Hematopoietic multipotent progenitor cell treated with erythropoietin and hydrocortisone succinate and interleukin-3 and kit ligand, for 15 days (in vitro differentiated cells): ENCODE results near the gene ITGA4.
"Not testable (repeated sequence)": the region's sequence is repeated elsewhere in the genome, so short reads cannot be mapped to it uniquely, and the experiment has no call there.

Experiments used
- DNase-seq: peaks from one replicate; pipeline ENCODE4 v3.0.0-alpha.2; 2015; ENCODE audit warnings: low spot score

The ITGA4 gene

DNA sequence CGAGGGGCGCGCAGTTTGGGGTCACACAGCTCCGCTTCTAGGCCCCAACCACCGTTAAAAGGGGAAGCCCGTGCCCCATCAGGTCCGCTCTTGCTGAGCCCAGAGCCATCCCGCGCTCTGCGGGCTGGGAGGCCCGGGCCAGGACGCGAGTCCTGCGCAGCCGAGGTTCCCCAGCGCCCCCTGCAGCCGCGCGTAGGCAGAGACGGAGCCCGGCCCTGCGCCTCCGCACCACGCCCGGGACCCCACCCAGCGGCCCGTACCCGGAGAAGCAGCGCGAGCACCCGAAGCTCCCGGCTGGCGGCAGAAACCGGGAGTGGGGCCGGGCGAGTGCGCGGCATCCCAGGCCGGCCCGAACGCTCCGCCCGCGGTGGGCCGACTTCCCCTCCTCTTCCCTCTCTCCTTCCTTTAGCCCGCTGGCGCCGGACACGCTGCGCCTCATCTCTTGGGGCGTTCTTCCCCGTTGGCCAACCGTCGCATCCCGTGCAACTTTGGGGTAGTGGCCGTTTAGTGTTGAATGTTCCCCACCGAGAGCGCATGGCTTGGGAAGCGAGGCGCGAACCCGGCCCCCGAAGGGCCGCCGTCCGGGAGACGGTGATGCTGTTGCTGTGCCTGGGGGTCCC lies at the start of gene ITGA4:
Gene ITGA4, plus strand, starts transcription at position 266 of the 620 bp plus-strand sequence. Its CDS starts 269 bp downstream, at position 535.
- DNase-seq, result peak; percentile 89

DNA sequence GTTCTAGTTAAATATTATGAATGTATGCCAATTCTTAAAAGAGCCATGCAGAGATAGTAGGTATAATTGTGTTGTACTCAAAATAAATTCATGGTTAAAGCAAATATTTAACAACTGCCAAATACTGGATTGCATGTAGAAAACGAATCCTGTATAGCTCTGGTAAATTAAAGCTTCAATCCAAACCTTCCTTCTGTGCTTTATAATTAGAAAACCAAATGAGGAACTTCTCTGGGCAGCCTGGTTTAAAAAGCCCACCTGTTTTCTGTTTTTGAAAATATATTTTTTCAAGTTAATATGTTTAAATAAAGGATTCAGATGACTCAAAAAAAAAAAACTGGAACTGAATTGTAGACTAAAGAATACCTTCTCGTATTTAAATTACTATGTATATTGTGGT lies 48.3 kb upstream of the ITGA4 start:
- no peak for DNase-seq

DNA sequence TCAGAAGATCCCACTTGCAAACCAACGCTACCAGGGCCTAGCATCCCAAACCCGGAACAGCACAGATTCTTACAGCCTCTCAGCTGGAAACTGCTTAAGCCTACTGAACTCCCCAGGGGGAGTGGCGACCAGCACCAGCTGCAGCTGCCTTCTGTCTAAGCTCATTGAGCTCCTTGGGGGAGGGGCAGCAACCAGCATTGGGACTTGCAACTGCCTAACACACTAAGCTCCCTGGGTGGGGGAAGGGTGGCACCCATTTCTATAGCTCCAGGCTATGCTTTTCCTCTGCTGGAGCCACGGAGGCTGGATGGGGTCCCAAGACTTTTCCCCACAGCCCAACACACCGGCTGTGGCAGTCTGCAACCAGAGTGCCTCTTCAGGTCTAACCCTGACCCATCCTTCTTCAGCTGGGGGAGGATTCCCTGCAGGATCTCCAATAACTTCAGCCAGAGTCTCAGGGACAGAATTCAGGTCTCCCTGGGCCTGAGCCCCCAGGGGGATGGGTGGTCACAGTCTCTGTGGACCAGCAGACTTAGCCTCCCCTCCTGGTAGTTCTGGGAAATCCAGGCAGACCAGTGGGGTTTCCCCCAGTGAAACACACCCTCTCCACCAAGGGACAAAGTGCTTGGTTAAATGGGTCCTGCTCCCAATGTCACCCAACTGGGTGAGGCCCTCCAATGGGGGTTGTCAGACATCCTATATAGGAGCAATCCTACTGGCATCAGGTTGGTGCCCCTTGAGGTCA lies 45.9 kb upstream of the ITGA4 start:
- no peak for DNase-seq

DNA sequence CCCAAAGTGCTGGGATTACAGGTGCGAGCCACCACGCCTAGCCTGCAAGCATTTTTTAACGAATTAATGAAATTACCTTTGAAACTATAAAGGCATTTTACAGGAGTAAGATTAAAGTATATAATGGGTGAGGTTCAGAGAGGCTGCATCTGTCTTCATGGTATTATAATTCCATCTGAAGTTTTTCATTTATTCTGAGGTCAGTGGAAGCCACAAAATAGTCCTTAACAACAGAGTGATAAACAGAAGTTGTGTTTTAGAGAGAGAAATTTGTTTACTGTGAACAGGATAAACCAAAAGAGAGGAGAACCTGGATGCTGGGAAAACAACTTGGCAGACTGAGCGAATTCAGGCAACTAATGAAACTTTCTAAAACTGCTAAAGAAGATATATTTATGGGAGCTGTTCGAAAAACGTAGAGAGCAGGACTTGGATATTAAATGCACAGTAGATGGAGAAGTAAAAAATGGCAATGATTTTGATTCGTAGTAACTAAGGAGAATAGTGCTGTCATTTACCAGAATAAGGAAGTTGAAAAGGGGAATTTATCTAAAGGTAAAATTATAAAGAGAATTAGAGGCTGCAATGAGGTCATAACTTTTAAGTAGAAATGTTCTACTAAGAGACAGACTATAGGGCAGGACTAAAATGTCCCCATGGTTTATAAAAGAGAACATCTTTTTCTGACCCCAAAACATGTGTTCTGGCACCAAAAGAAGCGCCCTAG lies 37.9 kb upstream of the ITGA4 start:
- no peak for DNase-seq

DNA sequence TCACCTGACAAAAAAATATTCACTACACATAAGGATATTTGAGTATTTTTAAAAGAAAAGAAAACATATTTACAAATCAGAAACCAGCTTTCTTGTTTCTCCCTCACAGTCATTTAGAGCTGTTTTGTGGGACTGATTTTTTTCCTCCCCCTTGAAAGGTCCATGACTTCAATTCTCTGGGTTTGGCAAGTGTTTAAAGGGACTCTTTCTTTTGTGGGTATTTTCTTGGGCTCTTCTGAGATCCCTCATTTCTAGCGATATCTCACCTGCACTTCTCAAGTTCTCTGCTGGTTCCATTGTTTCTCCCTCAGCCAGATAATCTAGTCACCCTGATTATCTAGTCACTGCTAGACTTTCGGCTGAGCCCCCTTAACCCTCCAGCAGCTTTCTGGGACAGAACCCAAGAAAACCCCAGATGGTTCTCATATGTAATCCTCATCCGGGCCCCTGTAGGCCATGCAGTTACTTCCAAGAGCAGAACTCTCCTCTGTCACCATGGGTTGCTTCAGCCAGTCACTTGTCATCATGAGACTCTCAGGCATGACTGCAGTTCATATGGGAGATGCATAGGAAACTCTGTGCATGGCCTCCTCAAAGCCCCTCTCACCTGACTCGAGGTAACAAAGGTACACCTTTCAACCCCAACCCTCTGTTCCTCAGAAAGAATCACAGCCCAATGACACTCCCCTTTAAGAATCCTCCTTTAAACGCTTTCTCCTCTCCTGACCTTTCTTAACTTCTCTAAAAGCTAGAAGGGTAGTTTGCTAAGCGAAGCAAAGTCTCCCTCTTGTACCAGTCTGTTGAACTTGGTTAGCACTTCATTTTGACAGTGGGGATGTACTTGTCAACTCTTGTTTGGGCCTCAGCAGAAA lies 36.7 kb upstream of the ITGA4 start:
- no peak for DNase-seq

DNA sequence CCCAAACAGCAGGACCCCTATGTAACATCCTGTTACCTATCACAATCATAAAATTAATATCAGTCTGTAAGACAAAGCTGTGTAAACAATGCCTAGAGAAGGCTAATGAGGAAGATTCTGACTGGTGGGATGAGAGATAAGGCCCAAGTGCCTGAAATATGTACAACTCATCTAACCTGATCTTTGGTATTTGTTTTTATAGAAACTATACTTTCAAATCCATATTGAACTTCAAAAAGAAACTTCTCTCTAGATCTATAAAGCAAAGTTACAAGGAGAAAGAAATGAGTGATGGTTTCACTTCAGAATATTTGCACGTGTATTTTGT lies 36.1 kb upstream of the ITGA4 start:
- DNase-seq, result no peak

DNA sequence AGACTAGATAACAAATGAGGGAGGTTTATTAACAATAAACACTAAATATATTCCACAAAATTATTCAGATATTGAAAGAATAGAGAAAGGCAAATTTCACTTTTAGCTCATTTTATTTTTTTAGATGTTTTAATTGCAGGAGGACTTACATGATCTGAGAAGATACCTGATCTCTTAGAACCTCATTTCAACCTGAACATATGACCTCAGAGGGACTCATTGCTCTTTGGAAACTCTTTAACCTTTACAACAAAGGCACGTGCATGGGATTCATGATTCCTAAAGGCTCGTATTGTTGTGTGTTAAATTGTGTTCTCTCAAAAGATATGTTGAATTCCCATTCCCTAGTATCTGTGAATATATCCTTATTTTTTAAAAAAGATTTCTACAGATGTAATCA lies 35.7 kb upstream of the ITGA4 start:
- DNase-seq, result no peak

DNA sequence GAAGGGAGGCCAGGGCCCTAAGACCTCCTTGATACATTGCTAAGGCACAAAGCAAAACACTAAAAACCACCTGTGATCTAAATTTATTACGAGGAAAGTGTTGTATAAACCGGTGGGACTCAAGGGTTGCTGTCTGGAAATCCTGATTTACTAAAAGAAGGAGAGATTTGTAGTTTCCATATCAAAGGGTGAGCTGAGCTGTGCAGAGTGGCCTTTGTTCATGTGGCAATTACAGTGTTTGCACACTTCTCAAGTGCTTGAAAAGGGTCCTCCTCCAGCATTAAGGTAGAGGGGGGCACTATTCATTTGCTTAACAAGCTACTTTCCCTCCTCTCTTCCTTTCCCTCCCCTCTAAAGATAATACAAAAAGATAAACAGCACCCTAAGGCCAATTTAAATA lies 30.5 kb upstream of the ITGA4 start:
- no peak for DNase-seq

DNA sequence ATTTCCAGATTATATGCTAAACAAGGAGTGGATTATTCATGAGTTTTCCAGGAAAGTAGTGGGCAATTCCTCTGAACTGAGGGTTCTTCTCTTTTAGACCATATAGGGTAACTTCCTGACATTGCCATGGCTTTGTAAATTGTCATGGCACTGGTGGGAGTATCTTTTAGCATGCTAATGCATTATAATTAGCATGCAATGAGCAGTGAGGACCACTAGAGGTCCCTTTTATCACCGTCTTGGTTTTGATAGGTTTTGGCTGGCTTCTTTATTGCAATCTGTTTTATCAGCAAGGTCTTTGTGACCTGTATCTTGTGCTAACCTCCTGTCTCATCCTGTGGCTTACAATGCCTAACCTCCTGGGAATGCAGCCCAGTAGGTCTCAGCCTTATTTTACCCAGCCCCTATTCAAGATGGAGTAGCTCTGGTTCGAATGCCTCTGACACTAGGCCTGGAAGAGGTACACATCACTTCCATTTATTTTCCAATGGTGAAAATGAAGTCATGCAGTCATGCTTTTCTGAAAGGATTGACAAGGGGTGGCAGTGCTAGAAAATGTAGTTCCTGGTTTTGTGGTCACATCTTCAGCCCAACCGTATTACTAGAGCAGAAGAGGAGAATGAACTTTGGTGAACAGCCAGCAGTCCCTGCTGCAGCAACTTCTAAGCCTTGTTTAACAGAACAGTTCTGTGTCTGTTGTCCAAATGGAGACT lies 26.6 kb upstream of the ITGA4 start:
- DNase-seq, result peak; percentile 72

DNA sequence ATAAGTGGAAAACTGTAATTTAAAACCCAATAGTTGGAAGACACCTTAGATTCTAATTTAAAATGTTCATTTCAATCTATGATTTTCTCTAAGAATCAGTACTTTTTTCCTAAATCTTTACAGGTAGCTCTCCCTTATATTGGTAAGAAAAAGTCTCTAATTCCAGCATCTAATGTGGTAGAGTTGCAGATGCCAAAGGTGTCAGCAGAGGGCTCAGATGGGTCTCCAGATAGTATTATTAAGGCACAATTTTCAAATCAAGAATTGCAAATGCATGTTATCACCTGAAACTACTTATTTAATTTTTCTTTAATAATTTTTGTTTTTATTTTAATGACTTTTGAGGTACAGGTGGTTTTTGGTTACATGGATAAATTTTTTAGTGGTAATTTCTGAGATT lies 25.5 kb upstream of the ITGA4 start:
- no peak for DNase-seq

DNA sequence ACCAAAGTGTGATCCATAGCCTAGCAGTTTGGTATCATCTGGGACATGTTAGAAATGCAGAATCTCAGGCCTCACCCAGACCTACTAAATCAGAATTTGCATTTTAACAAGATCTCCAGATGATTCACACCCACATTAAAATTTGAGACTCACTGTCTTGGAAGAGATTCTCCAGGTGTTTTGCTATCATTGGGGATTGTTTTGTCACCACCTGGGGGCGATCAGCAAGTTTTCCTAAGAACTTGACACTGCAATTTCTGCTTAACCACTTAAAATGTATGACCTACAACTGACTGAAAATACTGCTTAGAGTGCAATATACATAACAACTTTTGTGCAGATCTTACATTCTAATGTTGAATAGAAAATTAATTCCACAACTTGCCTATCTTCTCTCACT lies 18.9 kb upstream of the ITGA4 start:
- peak; percentile 34 for DNase-seq

DNA sequence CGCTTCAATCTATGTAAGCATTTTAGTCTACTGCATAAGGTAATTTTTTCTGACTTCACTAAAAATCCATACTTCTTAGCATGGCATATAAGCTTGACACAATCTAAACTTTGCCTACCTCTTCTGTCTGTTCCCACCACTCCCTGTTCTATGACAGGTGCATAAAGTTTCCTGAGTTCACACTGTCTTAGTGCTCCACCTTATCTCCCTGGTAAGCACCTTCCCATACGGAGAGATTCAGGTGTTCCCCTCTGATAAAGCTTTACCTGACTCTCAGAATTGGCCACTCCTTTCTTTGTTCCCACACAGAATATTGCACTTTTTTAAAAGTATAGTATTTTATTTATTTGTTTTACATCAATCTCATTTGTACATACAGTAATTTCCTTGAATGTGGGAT lies 16.8 kb upstream of the ITGA4 start:
- no peak for DNase-seq

DNA sequence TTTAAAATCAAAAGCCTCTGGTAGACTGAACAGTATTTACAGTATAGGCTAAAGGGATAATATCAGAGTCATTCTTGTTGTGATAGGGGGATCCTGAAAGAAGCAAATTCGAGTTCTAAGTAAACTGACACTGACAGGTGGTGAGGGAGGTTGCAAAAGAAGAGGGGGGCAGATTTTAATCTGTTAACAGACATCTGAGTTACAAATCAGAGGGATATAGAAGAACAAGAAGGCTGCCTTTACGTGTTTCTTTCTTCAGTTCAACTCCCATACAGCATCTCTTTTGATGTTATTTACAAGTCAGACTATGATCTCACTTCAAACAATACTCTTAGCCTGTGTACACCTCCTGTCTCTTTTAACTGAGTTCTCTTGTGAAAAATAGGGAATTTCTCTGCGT lies 16.3 kb upstream of the ITGA4 start:
- DNase-seq, result no peak

DNA sequence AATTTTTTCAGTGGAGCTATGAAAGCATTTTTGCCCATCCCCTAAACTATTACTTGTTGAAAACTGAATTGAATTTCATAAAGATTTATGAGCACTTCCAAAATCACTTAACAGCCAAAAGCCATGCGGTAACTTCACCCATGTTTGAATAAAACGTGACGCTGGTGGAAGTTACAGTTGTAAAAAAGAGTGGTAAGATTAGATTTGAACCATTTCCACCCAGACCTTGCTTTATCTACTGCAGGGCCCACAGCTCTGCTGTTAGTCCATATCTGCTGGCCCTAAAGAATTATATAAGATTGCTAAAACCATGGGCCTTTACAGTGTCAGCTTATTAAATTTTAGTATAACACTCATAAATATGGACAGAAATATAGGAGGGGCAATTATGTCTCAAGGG lies 15.5 kb upstream of the ITGA4 start:
- no peak for DNase-seq

DNA sequence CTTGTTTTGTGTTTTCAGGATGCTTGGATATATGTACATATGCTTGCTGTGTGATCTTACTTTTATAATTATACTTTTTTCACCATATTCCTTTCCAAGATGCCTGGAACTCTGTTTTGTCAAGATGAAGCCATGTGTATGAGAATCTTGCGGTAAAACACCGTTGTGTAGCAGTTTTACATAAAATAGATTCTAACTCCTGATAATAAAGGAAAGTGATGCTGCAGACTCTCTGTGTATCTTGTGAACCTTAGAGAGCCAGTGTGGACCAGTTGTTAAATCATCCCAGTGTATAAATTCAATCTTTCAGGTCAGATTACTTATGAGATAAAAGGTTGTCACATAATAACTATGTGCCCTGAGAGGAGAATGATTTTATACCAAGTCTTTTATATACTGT lies 12.5 kb upstream of the ITGA4 start:
- no peak for DNase-seq

DNA sequence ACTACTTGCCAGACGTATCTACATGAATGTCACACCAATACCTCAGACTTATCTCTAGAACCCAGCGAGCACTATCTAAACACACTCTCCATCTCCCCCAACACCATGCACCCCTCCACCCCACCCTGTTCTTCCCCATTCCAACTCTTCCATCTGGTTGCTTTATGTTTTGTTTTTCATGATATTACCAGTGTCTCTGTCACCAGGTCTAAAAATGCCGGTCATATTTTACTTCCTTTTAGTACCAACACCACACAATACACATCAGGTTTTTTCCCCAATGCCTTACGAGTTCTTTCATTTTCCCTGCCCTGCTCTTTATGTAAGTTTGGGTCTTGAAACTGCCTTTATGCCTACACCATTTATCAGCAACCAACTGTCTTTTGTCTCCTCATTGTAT lies 10.2 kb upstream of the ITGA4 start:
- peak; percentile 69 for DNase-seq

DNA sequence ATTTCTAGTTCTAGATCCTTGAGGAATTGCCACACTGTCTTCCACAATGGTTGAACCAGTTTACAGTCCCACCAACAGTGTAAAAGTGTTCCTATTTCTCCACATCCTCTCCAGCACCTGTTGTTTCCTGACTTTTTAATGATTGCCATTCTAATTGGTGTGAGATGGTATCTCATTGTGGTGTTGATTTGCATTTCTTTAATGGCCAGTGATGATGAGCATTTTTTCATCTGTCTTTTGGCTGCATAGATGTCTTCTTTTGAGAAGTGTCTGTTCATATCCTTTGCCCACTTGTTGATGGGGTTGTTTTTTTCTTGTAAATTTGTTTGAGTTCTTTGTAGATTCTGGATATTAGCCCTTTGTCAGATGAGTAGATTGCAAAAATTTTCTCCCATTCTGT lies 7.9 kb upstream of the ITGA4 start:
- DNase-seq, result not testable (repeated sequence)

DNA sequence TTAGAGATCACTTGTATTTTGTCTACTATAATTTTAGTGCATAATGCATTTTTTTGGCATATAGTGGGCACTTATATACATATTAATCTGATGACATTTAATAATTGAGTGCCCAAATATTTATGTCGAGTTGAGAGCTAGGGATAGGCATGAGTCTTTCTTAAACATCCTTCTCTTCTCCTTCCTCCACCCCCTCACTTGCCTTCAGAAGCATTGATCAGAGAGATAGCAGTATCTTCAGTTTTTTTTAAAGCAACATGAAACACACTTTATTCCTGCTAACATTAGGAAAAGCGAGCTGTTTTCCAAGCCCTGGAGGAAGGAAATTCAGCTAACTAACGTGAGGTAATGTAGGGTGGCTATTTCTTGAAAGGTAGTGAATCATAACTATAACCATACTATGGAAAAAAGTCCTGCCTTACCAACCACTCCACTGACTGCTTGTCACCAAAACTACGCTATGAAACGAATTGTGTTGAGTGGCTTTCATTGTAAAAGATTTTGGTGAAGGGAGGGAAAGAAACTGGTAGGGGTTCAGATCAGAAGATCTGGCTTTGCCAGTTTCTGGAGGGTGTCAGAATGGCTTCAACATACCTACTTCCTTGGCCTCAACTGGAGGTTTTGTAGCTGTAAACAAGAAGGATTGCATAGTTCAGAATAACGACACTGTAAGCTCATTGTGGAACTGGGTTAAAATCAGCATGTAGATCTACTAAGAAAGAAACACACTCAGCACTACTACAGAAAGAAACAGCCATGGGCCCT lies 2.3 kb upstream of the ITGA4 start:
- no peak for DNase-seq

DNA sequence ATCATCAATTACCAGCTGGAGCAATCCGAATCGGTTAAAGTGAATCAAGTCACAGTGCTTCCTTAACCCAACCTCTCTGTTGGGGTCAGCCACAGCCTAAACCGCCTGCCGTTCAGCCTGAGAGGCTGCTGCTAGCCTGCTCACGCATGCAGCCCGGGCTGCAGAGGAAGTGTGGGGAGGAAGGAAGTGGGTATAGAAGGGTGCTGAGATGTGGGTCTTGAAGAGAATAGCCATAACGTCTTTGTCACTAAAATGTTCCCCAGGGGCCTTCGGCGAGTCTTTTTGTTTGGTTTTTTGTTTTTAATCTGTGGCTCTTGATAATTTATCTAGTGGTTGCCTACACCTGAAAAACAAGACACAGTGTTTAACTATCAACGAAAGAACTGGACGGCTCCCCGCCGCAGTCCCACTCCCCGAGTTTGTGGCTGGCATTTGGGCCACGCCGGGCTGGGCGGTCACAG lies 496 bp upstream of the ITGA4 start:
- DNase-seq, result no peak

DNA sequence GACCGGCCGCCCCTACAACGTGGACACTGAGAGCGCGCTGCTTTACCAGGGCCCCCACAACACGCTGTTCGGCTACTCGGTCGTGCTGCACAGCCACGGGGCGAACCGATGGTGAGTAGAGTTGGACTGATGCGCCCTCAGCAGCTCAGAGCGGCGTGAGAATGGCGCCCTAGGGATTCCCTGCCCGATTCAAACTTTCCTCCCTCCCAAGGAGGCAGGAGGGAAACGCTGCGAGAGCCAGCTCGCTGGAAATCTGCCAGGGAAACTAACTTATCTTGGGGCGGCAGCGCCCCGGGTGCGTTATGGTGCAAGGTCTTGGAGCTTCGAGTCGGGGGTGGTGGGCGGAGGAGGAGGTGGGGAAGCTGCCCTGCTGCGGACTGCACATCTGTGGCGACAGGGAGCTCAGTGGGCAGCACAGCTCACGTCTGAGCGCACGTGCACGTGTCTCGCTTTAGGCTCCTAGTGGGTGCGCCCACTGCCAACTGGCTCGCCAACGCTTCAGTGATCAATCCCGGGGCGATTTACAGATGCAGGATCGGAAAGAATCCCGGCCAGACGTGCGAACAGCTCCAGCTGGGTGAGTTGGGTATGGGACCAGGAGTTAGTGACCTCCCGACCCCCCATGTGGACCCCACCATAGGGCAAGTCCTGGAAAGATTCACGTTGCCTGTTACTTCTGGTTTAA lies 697 bp downstream of the ITGA4 start:
- DNase-seq, result peak; percentile 91
